ENCODE data around the gene AIFM3.

The AIFM3 gene

DNA sequence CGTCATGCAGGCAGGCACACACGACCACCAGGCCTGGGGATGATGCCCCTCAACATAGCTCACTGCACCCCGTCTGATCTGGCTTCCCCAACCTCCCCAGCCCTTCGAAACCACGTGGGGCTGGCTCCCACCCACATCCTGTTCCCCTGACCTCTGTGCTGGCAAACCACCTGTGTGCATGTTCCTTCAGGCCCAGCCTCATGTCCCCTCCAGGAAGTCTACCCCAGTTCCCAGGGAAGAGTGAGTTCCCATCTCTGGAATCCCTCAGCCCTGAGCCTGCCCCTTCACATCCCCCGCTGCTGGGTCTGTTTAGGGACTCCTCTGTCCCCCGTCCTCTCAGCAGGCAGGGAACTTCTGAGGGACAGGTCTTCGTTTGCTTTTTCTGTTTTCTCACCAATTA, 58.2 kb downstream of the AIFM3 start:
- Histone ChIP-seq H3K4me3 (ENCODE audit: low read length, poor library complexity, severe bottlenecking) (peak overlapping the region; percentile 42), H3K4me2 (ENCODE audit: low read depth, low read length, poor library complexity, severe bottlenecking) (peak overlapping the region; percentile 58), H3K79me2 (ENCODE audit: insufficient read depth, low read length) (no peaks in the 10 kb centered on the region), H3K9ac (ENCODE audit: low read depth, low read length, poor library complexity, severe bottlenecking) (peak overlapping the region; percentile 74), H2AFZ (ENCODE audit: low read length) (peak overlapping the region; percentile 83), H3F3A (ENCODE audit: low read depth) (no peaks in the 10 kb centered on the region), H3K4me1 (ENCODE audit: insufficient read depth, low read length, poor library complexity, severe bottlenecking) (peaks cover 10% of the 10 kb centered on the region), H3K27me3 (ENCODE audit: insufficient read depth, low read length, poor library complexity, severe bottlenecking) (no peaks in the 10 kb centered on the region), H4K20me1 (ENCODE audit: insufficient read depth, low read length, poor library complexity, severe bottlenecking) (no peaks in the 10 kb centered on the region), H3K9me2 (replicated peaks; ENCODE audit: low read depth, low read length) (no peaks in the 10 kb centered on the region), H3K36me3 (ENCODE audit: insufficient read depth, low read length) (no peaks in the 10 kb centered on the region), H3K9me3 (ENCODE audit: insufficient read depth, low read depth, low read length) (no peaks in the 10 kb centered on the region)
- no peak for TF ChIP-seq EZH2phosphoT487 (IDR thresholded peaks at IDR 0.05; ENCODE audit: borderline replicate concordance)
- TF ChIP-seq, protein P1, sequence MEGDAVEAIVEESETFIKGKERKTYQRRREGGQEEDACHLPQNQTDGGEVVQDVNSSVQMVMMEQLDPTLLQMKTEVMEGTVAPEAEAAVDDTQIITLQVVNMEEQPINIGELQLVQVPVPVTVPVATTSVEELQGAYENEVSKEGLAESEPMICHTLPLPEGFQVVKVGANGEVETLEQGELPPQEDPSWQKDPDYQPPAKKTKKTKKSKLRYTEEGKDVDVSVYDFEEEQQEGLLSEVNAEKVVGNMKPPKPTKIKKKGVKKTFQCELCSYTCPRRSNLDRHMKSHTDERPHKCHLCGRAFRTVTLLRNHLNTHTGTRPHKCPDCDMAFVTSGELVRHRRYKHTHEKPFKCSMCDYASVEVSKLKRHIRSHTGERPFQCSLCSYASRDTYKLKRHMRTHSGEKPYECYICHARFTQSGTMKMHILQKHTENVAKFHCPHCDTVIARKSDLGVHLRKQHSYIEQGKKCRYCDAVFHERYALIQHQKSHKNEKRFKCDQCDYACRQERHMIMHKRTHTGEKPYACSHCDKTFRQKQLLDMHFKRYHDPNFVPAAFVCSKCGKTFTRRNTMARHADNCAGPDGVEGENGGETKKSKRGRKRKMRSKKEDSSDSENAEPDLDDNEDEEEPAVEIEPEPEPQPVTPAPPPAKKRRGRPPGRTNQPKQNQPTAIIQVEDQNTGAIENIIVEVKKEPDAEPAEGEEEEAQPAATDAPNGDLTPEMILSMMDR (conservative IDR thresholded peaks at IDR 0.05; ENCODE audit: low read length), result no peak

DNA sequence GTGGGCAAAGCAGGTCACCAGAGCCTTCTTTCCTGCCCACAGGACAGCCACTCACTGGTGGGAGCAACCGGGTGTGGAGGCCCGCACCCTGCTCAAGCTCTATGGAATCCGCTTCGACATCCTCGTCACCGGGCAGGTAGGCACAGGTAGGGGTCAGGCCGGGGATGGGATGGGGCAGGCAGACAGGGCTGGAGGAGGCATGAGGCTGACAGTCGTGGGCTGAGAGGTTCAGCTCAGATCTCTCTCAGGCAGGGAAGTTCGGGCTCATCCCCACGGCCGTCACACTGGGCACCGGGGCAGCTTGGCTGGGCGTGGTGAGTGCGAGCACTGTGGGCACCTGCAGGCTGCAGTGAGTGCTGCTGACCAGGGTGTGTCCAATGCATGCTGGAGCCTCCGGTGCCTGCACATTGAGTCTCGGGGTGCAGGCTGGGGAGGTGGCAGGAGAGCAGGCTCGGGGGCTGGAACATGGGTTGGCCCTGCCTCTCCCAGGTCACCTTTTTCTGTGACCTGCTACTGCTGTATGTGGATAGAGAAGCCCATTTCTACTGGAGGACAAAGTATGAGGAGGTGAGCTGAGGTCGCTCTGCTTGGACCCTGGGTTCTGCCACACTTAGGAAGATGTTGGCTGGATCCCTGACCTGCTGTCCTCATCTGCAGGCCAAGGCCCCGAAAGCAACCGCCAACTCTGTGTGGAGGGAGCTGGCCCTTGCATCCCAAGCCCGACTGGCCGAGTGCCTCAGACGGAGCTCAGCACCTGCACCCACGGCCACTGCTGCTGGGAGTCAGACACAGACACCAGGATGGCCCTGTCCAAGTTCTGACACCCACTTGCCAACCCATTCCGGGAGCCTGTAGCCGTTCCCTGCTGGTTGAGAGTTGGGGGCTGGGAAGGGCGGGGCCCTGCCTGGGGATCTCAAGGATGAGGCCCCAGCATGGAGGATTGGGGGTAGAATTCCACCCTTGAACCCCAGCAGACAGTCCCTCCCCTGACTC, 59.0 kb downstream of the AIFM3 start:
- H2AFZ ChIP-seq (ENCODE audit: low read length), result peak overlapping the region; percentile 83; the same call in 1 of the 2 replicates

DNA sequence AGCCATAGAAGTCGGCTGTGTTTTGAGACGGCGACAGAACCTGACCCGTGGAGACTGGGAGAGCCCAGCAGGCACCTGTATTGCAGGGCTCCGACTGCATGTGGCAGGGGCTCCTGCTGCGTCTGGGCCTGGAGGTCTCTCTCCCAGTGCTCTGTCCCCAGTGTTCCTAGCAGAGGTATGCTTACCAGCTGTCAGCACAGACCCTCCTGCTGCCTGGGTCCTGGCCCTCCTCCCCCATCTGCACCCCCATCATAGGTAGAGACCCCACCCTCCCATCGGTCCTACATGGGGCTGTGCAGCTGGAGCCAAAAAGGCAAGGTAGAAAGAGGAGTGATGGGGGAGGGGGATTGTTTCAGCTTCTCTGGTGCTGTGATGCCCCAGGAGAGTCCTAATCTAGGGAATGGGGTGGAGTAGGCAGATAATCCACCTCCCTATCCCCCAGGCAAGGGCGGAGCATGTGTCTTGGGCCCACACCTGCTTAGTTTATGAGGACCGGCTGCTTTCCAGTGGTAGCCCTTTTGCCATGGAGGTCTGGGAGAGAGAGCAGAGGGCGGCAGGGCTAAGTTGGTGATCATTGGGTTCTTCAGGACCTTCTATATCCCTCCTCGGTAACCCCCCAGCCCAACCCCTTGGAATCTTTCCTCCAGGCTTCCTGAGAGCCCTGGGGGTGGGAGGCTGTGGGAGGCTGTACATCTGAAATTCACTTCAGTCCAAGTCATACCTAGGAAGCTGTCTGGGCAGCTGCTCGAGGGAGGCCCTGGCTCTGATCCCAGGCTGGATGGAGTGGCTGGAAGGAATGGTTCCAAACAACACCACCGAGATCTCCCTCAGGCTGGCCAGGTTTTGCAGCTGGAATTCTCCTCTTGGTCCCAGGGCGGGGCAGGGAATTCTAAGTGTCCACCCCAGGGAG, 60.0 kb downstream of the AIFM3 start:
- Histone ChIP-seq H4K20me1 (ENCODE audit: insufficient read depth, low read length, poor library complexity, severe bottlenecking) (no peaks in the 10 kb centered on the region), H3K9ac (ENCODE audit: low read depth, low read length, poor library complexity, severe bottlenecking) (no peak overlapping the region), H3K79me2 (ENCODE audit: insufficient read depth, low read length) (no peaks in the 10 kb centered on the region)

More for the DNA sequence above, 59.0 kb downstream of the AIFM3 start:
- peak overlapping the region; percentile 42 for H3K4me3 ChIP-seq (ENCODE audit: low read length, poor library complexity, severe bottlenecking)
- H3K27me3 ChIP-seq (ENCODE audit: insufficient read depth, low read length, poor library complexity, severe bottlenecking), result no peaks in the 10 kb centered on the region
- H3K79me2 ChIP-seq (ENCODE audit: insufficient read depth, low read length), result no peaks in the 10 kb centered on the region
- H3K9me2 ChIP-seq (replicated peaks; ENCODE audit: low read depth, low read length), result no peaks in the 10 kb centered on the region
- peaks cover 10% of the 10 kb centered on the region for H3K4me1 ChIP-seq (ENCODE audit: insufficient read depth, low read length, poor library complexity, severe bottlenecking)
- H3K9ac ChIP-seq (ENCODE audit: low read depth, low read length, poor library complexity, severe bottlenecking), result peak overlapping the region; percentile 74
- no peaks in the 10 kb centered on the region for H3F3A ChIP-seq (ENCODE audit: low read depth)
- TF ChIP-seq EZH2phosphoT487 (IDR thresholded peaks at IDR 0.05; ENCODE audit: borderline replicate concordance), result no peak
- TF ChIP-seq, protein P1 (conservative IDR thresholded peaks at IDR 0.05; ENCODE audit: low read length), result no peak
- H3K4me2 ChIP-seq (ENCODE audit: low read depth, low read length, poor library complexity, severe bottlenecking), result peak overlapping the region; percentile 58
- no peaks in the 10 kb centered on the region for H4K20me1 ChIP-seq (ENCODE audit: insufficient read depth, low read length, poor library complexity, severe bottlenecking)
- no peaks in the 10 kb centered on the region for H3K9me3 ChIP-seq (ENCODE audit: insufficient read depth, low read depth, low read length)
- H3K36me3 ChIP-seq (ENCODE audit: insufficient read depth, low read length), result no peaks in the 10 kb centered on the region

More for the DNA sequence above, 60.0 kb downstream of the AIFM3 start:
- H3K4me3 ChIP-seq (ENCODE audit: low read length, poor library complexity, severe bottlenecking), result no peak overlapping the region
- no peaks in the 10 kb centered on the region for H3K9me3 ChIP-seq (ENCODE audit: insufficient read depth, low read depth, low read length)
- no peak overlapping the region for H2AFZ ChIP-seq (ENCODE audit: low read length)
- H3K27me3 ChIP-seq (ENCODE audit: insufficient read depth, low read length, poor library complexity, severe bottlenecking), result no peaks in the 10 kb centered on the region
- H3K4me2 ChIP-seq (ENCODE audit: low read depth, low read length, poor library complexity, severe bottlenecking), result no peak overlapping the region
- no peaks in the 10 kb centered on the region for H3K9me2 ChIP-seq (replicated peaks; ENCODE audit: low read depth, low read length)
- H3K4me1 ChIP-seq (ENCODE audit: insufficient read depth, low read length, poor library complexity, severe bottlenecking), result peaks cover 10% of the 10 kb centered on the region
- H3K36me3 ChIP-seq (ENCODE audit: insufficient read depth, low read length), result no peaks in the 10 kb centered on the region
- TF ChIP-seq, protein P1 (conservative IDR thresholded peaks at IDR 0.05; ENCODE audit: low read length), result no peak
- no peak for TF ChIP-seq EZH2phosphoT487 (IDR thresholded peaks at IDR 0.05; ENCODE audit: borderline replicate concordance)
- no peaks in the 10 kb centered on the region for H3F3A ChIP-seq (ENCODE audit: low read depth)
